ENCODE results near the gene MTHFR.

Gene MTHFR

GRCh38 chr1:11779715-11780379 is 25.9 kb downstream of the MTHFR start:
- DNase-seq = no peak

- no peak for DNase-seq
Measured at GRCh38 chr1:11778844-11779623, 26.7 kb downstream of the MTHFR start.

GRCh38 chr1:11778336-11778735 is 27.4 kb downstream of the MTHFR start:
- DNase-seq = no peak

- DNase-seq = no peak
Measured at GRCh38 chr1:11777658-11778322, 28.0 kb downstream of the MTHFR start.

GRCh38 chr1:11774753-11775152 is 31.0 kb downstream of the MTHFR start:
- no peak for DNase-seq

- no peak for DNase-seq
Measured at GRCh38 chr1:11772458-11772857, 33.3 kb downstream of the MTHFR start.

GRCh38 chr1:11771481-11772043 is 34.2 kb downstream of the MTHFR start:
- no peak for DNase-seq

- no peak for DNase-seq
Measured at GRCh38 chr1:11770011-11770410, 35.8 kb downstream of the MTHFR start.

- DNase-seq = no peak
Measured at GRCh38 chr1:11769274-11769673, 36.5 kb downstream of the MTHFR start.

- no peak for DNase-seq
Measured at GRCh38 chr1:11768821-11769220, 36.9 kb downstream of the MTHFR start.

- no peak for DNase-seq
Measured at GRCh38 chr1:11767922-11768704, 37.7 kb downstream of the MTHFR start.

- DNase-seq = no peak
Measured at GRCh38 chr1:11766429-11766776, 39.4 kb downstream of the MTHFR start.

- DNase-seq = no peak
Measured at GRCh38 chr1:11765661-11766428, 39.9 kb downstream of the MTHFR start.

GRCh38 chr1:11764519-11764918 is 41.2 kb downstream of the MTHFR start:
- no peak for DNase-seq

GRCh38 chr1:11764115-11764514 is 41.6 kb downstream of the MTHFR start:
- DNase-seq = no peak

- no peak for DNase-seq
Measured at GRCh38 chr1:11761988-11762406, 43.8 kb downstream of the MTHFR start, which contains the start of gene C1orf167. Gene C1orf167, plus strand, starts transcription at chr1:11762193. Its CDS starts 2,208 bp downstream, at chr1:11764401.

- no peak for DNase-seq
Measured at GRCh38 chr1:11761285-11761684, 44.5 kb downstream of the MTHFR start.

GRCh38 chr1:11759791-11760190 is 46.0 kb downstream of the MTHFR start:
- DNase-seq = no peak

- no peak for DNase-seq
Measured at GRCh38 chr1:11757047-11757446, 48.7 kb downstream of the MTHFR start.

- DNase-seq = no peak
Measured at GRCh38 chr1:11753555-11754208, 52.1 kb downstream of the MTHFR start.

- no peak for DNase-seq
Measured at GRCh38 chr1:11752359-11753088, 53.2 kb downstream of the MTHFR start.
